ENCODE measurements around the gene ZDHHC4.

The ZDHHC4 gene

GRCh38 chr7:6619961-6620360, 42.7 kb downstream of the ZDHHC4 start:
- Histone ChIP-seq H3K27me3 (ENCODE audit: insufficient read depth, low read length, poor library complexity) (peaks cover 10% of the 10 kb centered on the region), H3K36me3 (ENCODE audit: insufficient read depth, low read length) (no peaks in the 10 kb centered on the region), H2AFZ (ENCODE audit: low read depth, low read length) (no peak overlapping the region), H3K4me1 (ENCODE audit: insufficient read depth, low read length) (peaks cover 32% of the 10 kb centered on the region), H3K27ac (ENCODE audit: low read length) (no peak overlapping the region), H3K4me3 (ENCODE audit: low read depth in 1 of 2, low read length in 2 of 2) (no peak overlapping the region), H3K79me2 (ENCODE audit: insufficient read depth, low read length) (no peaks in the 10 kb centered on the region), H4K20me1 (ENCODE audit: insufficient read depth, low read length) (no peaks in the 10 kb centered on the region), H3K9me3 (ENCODE audit: insufficient read depth, low read length, severe bottlenecking) (no peaks in the 10 kb centered on the region), H3K4me2 (ENCODE audit: insufficient read depth, low read length) (no peak overlapping the region), H3K9ac (ENCODE audit: low read depth, low read length) (no peak overlapping the region)
- no peak for ATAC-seq (ENCODE audit: insufficient read depth, low read depth)
- no peak for TF ChIP-seq CTCF (IDR thresholded peaks at IDR 0.05; ENCODE audit: borderline replicate concordance, extremely low read depth, low read length, poor library complexity, severe bottlenecking)
- TF ChIP-seq EZH2 (IDR thresholded peaks at IDR 0.05; ENCODE audit: borderline replicate concordance, low read depth, low read length, severe bottlenecking), result no peak
- no peak for DNase-seq

- no peaks in the 10 kb centered on the region for H3K27me3 ChIP-seq (ENCODE audit: insufficient read depth, low read length, poor library complexity)
- H3K4me1 ChIP-seq (ENCODE audit: insufficient read depth, low read length), result peaks cover 27% of the 10 kb centered on the region
- TF ChIP-seq EZH2 (IDR thresholded peaks at IDR 0.05; ENCODE audit: borderline replicate concordance, low read depth, low read length, severe bottlenecking) (no peak), CTCF (IDR thresholded peaks at IDR 0.05; ENCODE audit: borderline replicate concordance, extremely low read depth, low read length, poor library complexity, severe bottlenecking) (no peak)
- no peaks in the 10 kb centered on the region for H3K79me2 ChIP-seq (ENCODE audit: insufficient read depth, low read length)
- no peaks in the 10 kb centered on the region for H3K9me3 ChIP-seq (ENCODE audit: insufficient read depth, low read length, severe bottlenecking)
- H3K9ac ChIP-seq (ENCODE audit: low read depth, low read length), result no peak overlapping the region
- no peak for ATAC-seq (ENCODE audit: insufficient read depth, low read depth)
- no peak for DNase-seq
- no peak overlapping the region for H3K4me3 ChIP-seq (ENCODE audit: low read depth in 1 of 2, low read length in 2 of 2)
- no peaks in the 10 kb centered on the region for H4K20me1 ChIP-seq (ENCODE audit: insufficient read depth, low read length)
- H3K36me3 ChIP-seq (ENCODE audit: insufficient read depth, low read length), result no peaks in the 10 kb centered on the region
- no peak overlapping the region for H3K4me2 ChIP-seq (ENCODE audit: insufficient read depth, low read length)
- H2AFZ ChIP-seq (ENCODE audit: low read depth, low read length), result no peak overlapping the region
- H3K27ac ChIP-seq (ENCODE audit: low read length), result 0 out of 2 replicates have a peak overlapping the region, but pooled peaks have one; percentile 17
These were observed 44.2 kb downstream of the ZDHHC4 start for GRCh38 chr7:6621195-6622133.

- Histone ChIP-seq H3K9me3 (ENCODE audit: insufficient read depth, low read length, severe bottlenecking) (no peaks in the 10 kb centered on the region), H3K27ac (ENCODE audit: low read length) (no peak overlapping the region), H3K36me3 (ENCODE audit: insufficient read depth, low read length) (no peaks in the 10 kb centered on the region), H3K4me3 (ENCODE audit: low read depth in 1 of 2, low read length in 2 of 2) (no peak overlapping the region), H2AFZ (ENCODE audit: low read depth, low read length) (no peak overlapping the region), H3K27me3 (ENCODE audit: insufficient read depth, low read length, poor library complexity) (no peaks in the 10 kb centered on the region), H4K20me1 (ENCODE audit: insufficient read depth, low read length) (no peaks in the 10 kb centered on the region), H3K79me2 (ENCODE audit: insufficient read depth, low read length) (no peaks in the 10 kb centered on the region), H3K9ac (ENCODE audit: low read depth, low read length) (no peak overlapping the region), H3K4me1 (ENCODE audit: insufficient read depth, low read length) (peaks cover 27% of the 10 kb centered on the region), H3K4me2 (ENCODE audit: insufficient read depth, low read length) (no peak overlapping the region)
- DNase-seq, result no peak
- no peak for TF ChIP-seq CTCF (IDR thresholded peaks at IDR 0.05; ENCODE audit: borderline replicate concordance, extremely low read depth, low read length, poor library complexity, severe bottlenecking)
- no peak for TF ChIP-seq EZH2 (IDR thresholded peaks at IDR 0.05; ENCODE audit: borderline replicate concordance, low read depth, low read length, severe bottlenecking)
- ATAC-seq (ENCODE audit: insufficient read depth, low read depth), result no peak
These were observed 45.0 kb downstream of the ZDHHC4 start for GRCh38 chr7:6622134-6622710.

Data from DND-41 (cell line).